Neural progenitor cell (in vitro differentiated cells): ENCODE measurements around the gene MAP1LC3B2.

ENCODE experiments used
- CTCF ChIP-seq: fragments of 200-600 bp; sonication (generic); IDR thresholded peaks from 2 replicates; pipeline ENCODE4 v1.5.1; 2017; ENCODE audit warnings: antibody characterized with exemption, mild to moderate bottlenecking
- EZH2 ChIP-seq: fragments of 200-600 bp; sonication (generic); IDR thresholded peaks from 2 replicates; pipeline ENCODE4 v1.6.1; 2017; ENCODE audit warnings: antibody characterized with exemption, mild to moderate bottlenecking, moderate library complexity
- EZH2phosphoT487 ChIP-seq: fragments of 200-600 bp; sonication (generic); IDR thresholded peaks from 2 replicates; pipeline ENCODE4 v1.6.1; 2017; ENCODE audit warnings: antibody characterized with exemption

GRCh38 chr12:116577154-116577561, 18.0 kb downstream of the MAP1LC3B2 start:
- no peak for TF ChIP-seq CTCF
- no peak for TF ChIP-seq EZH2phosphoT487
- no peak for TF ChIP-seq EZH2
